DMS79 treated with DMSO at 0.1 percent for 48 hours (cell line): ENCODE results near the gene NDC1.
A peak's percentile ranks its signal among the peaks of the same experiment; 100 is the strongest.
"Not testable (repeated sequence)": the region's sequence is repeated elsewhere in the genome, so short reads cannot be mapped to it uniquely, and the experiment has no call there.

Experiments used
- DNase-seq: peaks from one replicate; lab custom pipeline; 2025; lab: John Stamatoyannopoulos, UW

NDC1 gene

DNA sequence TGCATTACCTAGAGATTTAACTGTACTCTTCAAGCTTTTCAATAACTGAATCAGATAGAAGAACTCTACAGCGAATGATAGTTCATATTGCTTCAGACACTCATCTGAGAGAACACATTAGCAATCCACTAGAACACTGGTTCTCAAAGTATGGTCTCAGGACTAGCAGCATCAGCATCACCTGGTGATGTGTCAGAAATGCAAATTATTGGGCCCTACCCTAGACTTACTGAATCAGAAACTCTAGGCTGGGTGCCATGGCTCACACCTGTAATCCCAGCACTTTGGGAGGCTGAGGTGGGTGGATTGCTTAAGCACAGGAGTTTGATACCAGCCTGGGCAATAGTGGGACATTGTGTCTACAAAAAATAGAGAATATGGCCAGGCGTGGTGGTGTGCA, 74.2 kb downstream of the NDC1 start:
- DNase-seq, result no peak

DNA sequence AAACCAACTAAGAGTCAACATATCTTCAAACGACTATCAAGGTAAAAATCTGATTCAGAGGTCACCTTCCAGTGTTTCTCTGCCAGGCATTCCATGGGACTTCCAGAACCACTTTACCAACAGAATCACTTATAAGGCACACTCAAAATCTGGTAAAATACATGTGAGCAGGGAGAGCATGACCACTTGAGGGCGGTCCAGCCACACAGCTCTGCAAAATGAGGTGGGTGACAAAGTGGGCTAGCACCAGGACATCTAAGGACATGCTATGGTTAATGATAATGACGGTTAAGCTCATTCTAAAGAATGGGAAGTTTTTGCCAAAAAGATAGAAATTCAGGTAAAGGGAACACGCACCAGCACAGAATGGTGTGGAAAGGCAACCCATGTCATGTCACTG, 74.6 kb downstream of the NDC1 start:
- no peak for DNase-seq

DNA sequence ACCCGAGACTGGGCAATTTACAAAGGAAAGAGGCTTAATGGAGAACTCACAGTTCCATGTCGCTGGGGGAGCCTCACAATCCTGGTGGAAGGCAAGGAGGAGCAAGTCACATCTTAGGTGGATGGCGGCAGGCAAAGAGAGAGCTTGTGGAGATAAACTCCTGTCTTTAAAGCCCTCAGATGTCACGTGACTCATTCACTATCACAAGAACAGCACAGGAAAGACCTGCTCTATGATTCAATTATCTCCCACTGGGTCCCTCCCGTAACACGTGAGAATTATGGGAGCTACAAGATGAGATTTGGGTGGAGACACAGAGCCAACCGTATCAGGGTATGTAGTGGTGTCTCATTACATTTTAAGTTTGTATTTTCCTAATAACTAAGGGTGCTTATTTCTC, 77.6 kb downstream of the NDC1 start:
- not testable (repeated sequence) for DNase-seq

DNA sequence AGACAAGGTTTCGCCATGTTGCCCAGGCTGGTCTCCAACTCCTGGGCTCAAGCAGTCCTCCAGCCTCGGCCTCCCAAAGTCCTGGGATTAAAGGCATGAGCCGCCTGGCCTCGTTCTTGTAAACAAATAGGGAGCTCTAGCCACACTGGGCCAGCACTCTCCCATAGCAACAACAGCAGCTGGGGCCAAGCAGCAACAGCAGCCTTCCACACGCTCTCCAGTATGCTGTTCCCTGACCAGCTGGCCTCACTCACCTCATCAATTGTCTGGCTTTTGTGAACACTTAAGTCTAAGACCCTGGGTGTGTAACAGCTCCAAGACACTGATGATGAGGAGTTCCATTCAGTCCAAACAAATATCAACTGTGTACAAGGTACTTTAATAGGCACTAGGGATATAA, 82.2 kb downstream of the NDC1 start:
- DNase-seq, result no peak

DNA sequence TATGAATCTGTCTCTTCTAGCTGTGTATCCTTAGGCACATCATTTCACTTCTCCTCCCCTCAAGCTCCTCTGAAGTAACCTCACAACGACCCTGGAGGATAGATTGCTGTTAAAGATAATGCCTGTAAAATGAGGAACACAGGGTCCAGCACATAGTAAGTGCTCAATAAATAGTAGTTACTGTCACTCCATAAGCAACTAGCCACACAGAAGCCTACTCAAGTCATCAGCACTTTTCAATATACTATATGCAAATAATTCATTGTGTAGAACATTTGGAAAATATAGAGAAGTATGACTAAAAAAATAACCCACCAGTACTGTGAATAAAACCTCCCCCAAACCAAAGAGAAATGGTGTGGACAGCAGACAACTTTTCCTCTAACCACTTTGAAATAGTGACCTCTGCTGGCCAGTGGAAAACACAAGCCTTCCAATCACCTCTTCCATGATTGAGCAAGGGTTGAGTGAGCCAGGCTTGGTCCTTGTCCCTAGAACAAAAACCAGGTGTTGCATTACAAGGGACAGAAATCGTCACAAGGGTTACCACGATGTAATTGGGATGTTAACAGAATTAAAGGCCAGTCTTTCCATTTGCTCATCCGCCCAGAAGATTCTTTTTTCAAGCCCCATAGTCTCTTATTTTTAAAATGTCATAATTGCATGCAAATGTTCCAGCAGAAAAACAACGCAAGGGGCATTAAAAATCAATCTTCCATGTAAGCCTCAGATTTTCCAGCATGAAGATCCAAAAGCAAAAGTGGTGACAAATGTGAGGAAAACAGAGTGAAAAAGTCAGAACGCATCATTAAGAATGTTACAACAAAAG, 83.4 kb downstream of the NDC1 start:
- DNase-seq, result peak; percentile 3

DNA sequence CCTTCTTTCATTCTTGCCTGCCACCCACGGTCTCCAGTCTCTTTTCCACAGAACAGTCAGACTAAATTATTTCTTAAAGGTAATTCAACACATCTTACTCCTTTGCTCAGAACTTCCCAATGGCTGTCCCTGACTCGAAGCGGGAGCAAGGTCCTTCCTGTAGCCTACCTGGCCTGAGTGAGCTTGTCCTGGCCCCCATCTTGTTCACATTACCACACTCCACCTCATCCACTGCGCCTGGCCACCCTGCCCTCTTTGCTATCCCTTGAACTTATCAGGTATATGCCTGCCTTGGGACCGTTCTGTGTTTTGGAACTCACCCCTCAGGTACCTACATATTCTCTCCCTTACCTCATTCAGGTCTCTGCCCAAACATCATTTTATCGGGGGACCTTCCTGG, 85.8 kb downstream of the NDC1 start:
- no peak for DNase-seq

DNA sequence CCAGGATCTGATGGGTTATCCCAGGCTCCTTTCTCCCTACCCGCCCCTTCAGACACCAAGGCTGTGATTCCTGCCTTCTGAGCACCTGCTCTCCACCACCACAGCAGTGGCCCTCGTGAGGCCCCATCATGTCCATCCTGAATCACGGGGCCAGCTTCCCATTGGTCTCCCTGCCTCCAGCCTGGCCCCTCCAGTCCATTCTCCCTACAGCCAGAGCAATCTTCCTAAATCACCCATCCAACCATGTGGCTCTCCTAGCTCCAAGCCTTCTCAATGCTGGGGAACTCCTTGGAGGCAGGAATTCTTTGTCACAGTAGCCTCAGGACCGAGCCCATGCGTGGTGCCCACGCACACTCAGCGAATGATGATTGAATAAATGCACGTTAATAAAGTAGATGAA, 90.3 kb downstream of the NDC1 start:
- no peak for DNase-seq

DNA sequence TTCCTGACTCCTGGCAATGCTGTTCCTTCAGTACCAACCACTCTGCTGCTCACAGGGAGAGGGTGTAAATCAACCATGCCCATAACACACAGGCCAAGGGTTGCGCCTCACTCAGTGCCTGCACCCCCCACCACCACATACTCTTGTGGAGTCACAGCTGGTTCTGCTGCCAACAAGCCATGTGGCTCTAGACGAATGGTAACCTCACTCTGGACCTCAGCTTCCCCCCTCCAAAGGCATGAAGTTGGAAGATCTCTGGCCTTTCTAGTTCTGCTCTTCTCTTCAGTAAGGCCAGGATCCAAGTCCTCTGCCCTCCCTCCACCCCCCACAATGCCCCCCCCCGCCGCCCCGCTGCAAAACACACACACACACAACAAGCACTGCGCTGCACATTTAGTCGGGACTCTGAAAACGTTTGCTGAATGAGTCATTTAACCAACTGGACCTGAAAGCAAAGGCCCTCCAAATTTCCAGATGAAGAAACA, 97.4 kb downstream of the NDC1 start:
- DNase-seq, result no peak

DNA sequence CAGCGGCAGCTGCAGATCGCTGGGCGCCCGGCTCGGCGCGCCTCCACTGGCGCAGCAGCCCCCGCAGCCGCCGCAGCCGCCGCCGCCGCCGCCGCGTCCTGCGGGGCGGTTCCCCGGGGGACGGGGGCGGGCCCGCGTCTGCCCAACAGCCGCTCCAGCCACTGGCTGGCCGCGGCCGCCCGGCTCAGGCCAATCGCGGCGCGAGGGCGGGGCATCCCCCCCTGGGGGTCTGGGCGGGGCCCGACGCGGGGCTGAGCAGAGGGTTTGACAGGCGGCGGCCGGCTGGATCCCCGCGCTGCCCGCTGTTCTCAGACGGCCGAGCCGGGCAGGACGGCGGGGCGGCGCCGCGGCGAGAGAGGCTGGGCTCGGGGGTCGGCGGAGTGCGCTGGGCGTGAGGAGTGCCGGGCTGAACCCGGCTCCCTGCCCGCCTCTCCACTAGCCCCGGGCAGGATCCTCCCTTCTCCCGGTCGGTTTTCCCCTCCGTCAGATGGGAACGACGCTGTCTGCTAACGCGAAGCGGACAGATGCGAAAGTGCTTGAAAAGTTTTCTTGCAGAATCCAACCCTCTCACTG, 98.9 kb downstream of the NDC1 start, which contains the start of gene GLIS1:
GLIS1 (minus strand) TSS at position 56 of the 573 bp plus-strand sequence. CDS start 1,100 bp downstream, outside the sequence.
- peak; percentile 45 for DNase-seq

DNA sequence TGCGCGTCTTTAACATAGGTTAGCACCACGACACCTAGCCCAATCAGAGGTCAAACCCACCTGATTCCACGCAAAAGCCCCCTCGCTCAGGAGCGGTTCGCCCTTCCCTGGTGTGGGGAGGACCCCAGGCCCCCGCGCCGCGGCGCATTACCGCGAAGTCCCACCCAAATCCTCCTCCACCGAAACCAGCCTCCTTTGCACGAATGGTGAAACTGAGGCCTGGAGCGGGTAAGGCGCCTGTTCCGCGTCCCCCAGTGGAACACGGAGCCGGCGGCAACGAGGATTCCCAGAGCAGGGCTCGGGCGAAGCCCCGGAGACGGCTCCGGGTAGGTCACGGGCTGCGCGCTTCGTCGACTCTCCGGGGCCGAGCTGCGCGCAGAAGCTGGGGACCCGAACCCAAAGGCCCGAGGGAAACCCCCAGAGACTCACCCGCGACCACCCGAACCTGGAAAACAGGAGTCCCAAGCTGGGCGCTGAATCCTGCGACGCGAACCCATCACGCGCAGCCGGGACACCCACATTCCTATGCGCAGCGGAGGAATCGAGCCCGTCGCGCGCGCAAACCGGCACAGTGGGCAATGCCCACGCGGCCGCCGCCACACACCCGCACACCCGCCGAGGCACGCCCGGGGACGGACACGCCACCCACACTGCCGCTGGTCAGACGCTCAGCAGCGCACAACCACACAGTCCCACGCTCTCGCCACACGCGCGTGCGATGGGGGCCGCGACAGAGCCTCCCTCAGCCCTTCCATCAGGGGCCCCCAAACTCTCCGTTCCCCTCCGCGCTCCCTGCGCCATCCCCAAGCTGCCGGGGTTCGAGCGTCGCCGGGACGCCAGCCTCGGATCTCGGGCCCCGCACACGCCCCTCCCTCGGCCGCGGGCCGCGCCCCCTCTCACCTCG, 99.6 kb downstream of the NDC1 start:
- no peak for DNase-seq

DNA sequence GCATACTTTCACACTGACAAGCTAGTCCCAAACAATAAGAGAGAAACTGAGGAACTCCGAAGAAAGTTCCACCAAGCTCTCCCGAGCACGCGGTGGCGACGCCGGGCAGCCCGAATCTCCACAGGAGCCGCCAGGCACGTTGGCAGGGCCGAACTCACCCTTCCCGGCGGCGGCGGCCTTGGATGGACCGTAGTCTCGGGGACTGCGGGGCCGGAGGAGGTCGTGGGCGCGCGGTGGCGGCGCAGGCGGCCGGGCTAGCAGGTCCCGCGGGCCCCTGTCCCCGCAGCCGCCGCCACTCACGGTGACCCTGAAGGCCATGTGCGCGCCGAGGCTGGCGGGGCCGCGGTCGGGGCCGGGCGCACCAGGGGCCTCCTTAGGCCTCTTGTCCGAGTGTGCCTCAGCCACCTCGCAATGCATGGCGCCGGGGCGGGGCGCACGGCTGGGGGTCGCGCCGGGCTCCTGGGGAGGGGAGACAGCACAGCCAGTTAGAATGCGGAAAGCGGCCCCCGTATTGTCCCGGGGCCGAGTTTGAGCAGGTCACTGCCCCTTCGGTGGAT, 100.4 kb downstream of the NDC1 start:
- no peak for DNase-seq

DNA sequence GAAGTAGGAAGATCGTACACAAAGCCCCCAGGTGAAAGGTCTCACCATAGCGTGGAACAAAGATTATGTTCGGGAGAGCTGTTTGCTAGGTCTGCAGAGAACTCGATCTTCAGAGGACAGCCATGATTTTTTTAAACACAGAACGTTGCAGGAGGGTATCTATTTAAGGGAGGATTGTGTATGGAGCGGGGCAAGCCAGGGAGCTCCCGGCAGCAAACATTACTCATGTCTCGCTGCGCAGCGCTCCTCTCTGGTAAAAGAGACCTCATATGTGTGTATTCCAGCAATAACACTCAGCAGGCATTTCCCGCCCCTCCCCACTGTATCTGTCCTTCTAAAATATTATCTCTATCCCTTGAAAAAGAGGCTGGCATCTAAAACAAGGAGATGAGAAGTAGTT, 101.8 kb downstream of the NDC1 start:
- no peak for DNase-seq

DNA sequence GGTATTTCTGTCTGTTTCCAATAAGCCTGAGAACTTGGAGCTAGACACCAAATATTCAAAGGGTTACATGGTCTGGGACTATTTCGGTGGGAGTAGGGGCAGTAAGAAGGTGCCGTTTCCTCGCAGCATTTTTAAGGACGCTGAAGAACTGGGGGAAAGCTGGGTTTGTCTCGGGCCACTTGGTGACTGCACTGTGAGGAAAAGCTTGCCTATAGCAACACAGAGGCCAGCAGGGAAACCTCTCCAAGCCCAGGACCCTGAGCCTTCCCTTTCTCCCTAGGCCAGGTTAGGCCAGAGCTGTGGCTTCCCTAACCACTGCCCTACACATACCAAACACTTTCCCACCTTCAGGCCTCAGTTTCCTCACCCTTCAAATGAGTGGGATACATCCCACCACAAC, 102.4 kb downstream of the NDC1 start:
- no peak for DNase-seq

DNA sequence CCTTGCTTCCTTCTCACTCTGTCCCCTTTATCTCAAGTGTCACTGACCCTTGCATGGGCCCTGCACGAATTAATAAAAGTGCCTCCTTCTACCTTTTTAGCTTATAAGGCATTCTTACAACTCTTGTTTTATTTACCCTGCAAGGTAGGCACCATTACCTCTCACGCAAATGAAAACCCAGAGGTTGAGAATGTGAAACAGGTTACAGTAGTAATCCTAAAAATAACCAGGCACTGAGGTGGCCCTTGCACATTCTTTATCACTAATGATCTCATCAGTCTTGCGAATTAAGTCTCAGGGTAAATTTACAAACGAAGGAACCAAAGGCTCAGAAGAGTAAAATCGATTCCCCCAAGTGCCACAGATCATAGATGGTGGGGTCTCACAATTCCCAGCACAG, 102.8 kb downstream of the NDC1 start:
- DNase-seq, result no peak

DNA sequence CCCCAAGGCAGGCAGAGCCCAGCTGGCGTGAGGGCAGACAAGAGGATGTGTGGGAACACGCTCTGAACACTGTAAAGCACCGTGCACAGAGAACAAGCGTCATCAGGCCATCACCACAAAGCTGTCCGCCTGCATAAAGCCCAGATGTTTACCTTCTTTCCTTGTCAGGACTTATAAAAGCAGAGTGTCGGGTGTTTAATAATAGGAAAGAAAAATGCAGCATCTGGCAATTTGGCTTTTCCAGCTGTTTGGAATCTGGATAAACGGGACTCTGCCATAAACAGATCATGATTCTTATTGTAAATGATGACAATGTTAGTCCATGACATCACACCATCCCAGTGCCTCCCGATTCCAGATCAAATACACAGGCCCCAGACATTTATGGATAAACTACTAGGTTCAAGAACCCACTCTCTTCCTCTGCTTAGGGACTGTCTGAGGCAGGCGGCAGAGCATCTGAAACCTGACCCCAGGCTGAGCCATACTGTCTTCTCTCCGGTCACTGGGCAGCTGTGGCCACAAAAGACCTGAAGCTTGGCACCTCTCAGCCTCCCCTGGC, 103.4 kb downstream of the NDC1 start:
- no peak for DNase-seq

DNA sequence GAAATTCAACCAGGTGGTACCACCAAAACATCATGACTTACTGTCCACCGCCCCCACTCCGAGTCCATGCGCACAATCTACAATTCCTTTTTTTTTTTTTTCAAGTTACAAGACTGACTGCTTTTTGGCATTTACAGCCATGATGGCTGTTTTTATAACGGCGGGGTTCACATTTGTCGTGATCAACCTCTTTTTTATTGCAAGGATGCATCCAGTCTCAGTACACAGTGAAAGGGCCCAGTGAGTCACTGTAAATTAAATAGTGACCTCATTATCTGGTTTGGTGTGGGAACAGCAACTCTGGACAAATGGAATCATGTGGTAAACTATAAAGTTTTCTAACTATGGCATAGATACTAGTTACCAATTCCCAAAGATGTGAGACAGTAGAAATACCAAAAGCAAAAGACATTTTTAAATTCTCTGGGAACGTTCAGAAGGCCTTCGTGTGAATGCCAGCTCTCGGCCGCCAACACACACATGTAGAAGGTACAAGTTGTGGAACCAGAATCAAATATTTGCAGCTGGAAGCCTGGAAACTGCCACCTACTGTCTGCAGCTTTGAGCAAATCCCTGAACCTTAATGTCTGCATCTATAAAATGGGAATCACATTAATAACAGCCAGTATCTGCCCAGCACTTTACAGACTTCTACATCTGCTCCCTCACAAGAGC, 104.0 kb downstream of the NDC1 start:
- no peak for DNase-seq

DNA sequence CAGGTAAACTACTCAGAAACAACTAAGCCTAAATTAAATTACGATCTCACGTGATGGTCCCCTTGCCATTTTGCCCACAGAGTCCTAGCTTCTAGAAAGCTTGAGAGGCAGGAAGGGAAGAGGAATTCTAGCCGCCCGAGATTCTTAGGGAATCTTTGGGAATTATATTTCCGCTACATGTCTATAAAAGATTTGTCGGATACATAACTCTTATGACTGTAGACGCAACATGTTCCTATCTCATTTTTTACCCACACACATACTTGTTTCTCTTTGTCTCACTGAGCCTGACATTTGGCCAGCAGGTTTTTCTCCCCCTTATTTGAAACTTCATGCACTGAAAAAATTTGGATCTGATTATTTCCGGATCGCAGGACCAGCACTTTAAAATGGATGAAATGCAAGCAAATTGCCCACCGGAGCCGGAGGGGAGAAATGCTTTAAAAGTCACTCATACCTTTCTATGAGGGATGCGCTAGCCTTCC, 104.6 kb downstream of the NDC1 start:
- DNase-seq, result no peak

DNA sequence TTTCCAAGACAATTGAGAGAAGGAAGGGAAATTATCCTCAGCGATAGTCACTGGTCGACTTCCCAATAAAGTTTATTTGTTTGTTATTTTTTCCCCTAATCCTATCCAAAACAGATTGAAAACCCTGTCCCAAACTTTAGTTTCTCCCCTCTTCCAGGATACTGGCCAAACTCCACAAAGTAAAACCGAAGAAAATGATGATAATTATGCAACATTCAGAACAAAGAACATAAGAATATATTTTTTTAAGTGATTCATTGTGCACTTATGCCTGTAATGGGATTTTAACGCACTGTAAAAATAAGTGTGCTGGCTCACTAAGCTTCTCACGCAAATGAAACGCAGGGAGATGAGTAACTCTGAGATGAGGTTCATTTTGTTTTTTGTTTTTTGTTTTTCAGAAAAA, 105.2 kb downstream of the NDC1 start:
- DNase-seq, result no peak

DNA sequence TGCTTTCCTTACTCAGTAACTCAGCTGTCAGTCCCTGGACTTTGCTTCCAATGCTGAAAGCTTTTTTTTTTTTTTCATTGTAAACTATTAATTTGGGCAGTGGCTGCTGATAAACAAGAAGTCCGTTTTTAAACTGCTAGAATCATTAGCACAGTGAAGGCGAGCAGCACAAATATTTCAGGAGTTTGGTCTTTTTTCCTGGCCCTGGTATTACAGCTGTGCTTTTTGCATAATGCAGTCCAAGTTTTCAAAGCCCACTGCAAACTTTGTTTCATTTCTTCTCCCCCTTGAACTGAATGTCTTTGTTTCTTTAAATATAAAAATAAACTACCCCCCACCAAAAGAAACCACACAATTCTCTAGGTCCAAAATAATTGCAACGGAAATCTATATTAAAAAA, 105.7 kb downstream of the NDC1 start:
- no peak for DNase-seq

DNA sequence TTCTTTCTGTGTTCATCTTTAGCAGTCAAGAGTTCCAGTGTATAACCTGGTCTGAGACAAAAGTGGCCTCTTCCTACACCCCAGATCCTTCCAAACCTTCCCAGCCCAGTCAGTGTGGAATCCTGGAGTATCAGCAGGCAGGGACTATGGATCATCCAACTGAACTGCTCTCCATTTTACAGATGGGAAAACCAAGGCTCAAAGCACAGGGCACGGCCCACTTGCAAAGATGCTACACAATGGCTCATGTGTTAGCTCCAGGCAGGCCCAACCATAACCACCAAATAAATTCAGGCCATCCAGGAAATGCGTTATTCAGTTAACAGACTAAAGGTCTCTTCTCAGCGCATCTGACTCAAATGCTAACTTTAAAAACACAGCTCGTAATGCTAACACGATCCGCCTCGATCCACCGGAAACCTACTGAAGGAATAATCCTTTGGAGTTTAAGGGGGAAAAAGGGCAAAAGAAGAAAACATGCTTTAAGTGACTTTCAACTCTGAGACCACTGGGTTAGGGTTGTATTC, 106.3 kb downstream of the NDC1 start:
- no peak for DNase-seq

DNA sequence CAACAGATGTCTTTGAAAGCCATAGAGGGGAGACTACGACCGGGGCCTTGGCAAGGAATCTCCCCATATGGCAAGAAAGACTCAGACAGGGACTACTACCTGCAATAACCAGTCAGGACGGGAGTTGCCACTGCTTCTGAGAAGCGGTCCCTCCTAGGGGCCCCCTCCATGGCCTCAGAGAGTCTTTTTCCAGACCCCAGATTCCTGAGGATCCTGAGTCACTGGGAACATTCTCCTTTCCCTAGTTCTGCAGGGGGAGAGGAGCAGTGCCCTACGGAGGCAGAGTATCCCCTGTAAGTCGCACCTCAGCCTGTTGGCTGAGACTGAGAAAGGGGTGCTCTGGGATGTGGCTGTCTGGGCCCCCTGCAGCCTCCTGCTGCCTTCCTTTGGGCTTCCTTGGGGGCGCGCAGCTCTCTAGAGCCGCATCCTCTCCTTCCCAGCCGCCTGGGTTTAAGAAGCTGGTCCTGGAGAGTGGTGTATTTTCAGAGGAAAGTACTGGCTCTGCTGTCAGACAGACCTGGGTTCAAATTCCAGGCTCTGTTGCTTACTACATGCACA, 107.0 kb downstream of the NDC1 start:
- DNase-seq, result no peak
